HepG2 (cell line): ENCODE measurements around the gene GDPGP1. TPM values are rescaled to one million over a fixed set of nuclear protein-coding genes. Genes with fewer than 3 reads are reported as not detected.

Experiments used
- GATAD1 ChIP-seq: IDR thresholded peaks from 2 replicates; pipeline ENCODE4 v1.6.1; 2016; ENCODE audit warnings: missing genetic modification reagents, missing compliant biosample characterization
- HINFP ChIP-seq: sonication (generic); formaldehyde crosslinking; IDR thresholded peaks from 2 replicates; pipeline ENCODE4 v1.4.0; 2020; ENCODE audit warnings: low read depth, mild to moderate bottlenecking, missing genetic modification reagents
- MEIS1 ChIP-seq: sonication (generic); formaldehyde crosslinking; IDR thresholded peaks from 2 replicates; pipeline ENCODE4 v1.9.0; 2021; ENCODE audit warnings: mild to moderate bottlenecking, missing genetic modification reagents, moderate library complexity, borderline replicate concordance
- MYPOP ChIP-seq: sonication (generic); formaldehyde crosslinking; IDR thresholded peaks from 2 replicates; pipeline ENCODE4 v1.8.1; 2023; ENCODE audit warnings: mild to moderate bottlenecking, moderate library complexity, missing genetic modification reagents
- NR2C2 ChIP-seq: sonication (generic); formaldehyde crosslinking; IDR thresholded peaks from 2 replicates; pipeline ENCODE4 v1.4.0; 2020; ENCODE audit warnings: missing genetic modification reagents, mild to moderate bottlenecking, moderate library complexity, borderline replicate concordance
- RFX5 ChIP-seq: IDR thresholded peaks from 2 replicates; pipeline ENCODE4 v1.6.1; 2011; ENCODE audit warnings: low read depth, low read length, improper control_type of control experiment
- SNAPC2 ChIP-seq: sonication (generic); formaldehyde crosslinking; IDR thresholded peaks from 2 replicates; pipeline ENCODE4 v1.8.1; 2022; ENCODE audit warnings: mild to moderate bottlenecking, missing genetic modification reagents
- SOX6 ChIP-seq, 2 experiments: fragments of 450-650 bp in 1 of 2; sonication (generic) in 1 of 2; formaldehyde crosslinking in 1 of 2; IDR thresholded peaks; 2 replicates each; pipeline versions ENCODE4 v1.4.0 to v1.6.1; 2017 to 2020; ENCODE audit warnings: antibody characterized with exemption in 1 of 2, mild to moderate bottlenecking in 1 of 2, missing genetic modification reagents in 1 of 2
- ZNF17 ChIP-seq: sonication (generic); formaldehyde crosslinking; IDR thresholded peaks from 2 replicates; pipeline ENCODE4 v1.5.0; 2020; ENCODE audit warnings: mild to moderate bottlenecking, missing genetic modification reagents
- ZNF407 ChIP-seq: sonication (generic); formaldehyde crosslinking; IDR thresholded peaks from one replicate; pipeline ENCODE4 v1.5.1; 2020; ENCODE audit warnings: mild to moderate bottlenecking, missing genetic modification reagents; ENCODE audit errors: not compliant biosample characterization
- ZNF678 ChIP-seq: sonication (generic); formaldehyde crosslinking; IDR thresholded peaks from 2 replicates; pipeline ENCODE4 v1.4.0; 2020; ENCODE audit warnings: mild to moderate bottlenecking, missing genetic modification reagents
- ZNF687 ChIP-seq: sonication (generic); formaldehyde crosslinking; IDR thresholded peaks from 2 replicates; pipeline ENCODE4 v1.5.1; 2020; ENCODE audit warnings: mild to moderate bottlenecking, missing genetic modification reagents, moderate library complexity
- ZNF83 ChIP-seq: sonication (generic); formaldehyde crosslinking; IDR thresholded peaks from 2 replicates; pipeline ENCODE4 v1.4.0; 2020; ENCODE audit warnings: missing genetic modification reagents, mild to moderate bottlenecking, borderline replicate concordance
- polyA plus RNA-seq, 8 experiments: library from polyadenylated mRNA; depleted of rRNA in 3 of 8; stranded (reverse) in 7 of 8; unstranded in 1 of 8; fragments of >200 nt; fragmentation: Illumina TruSeq in 4 of 8; extraction: Trizol in 4 of 8; gene quantifications; 2 replicates each; pipeline versions ENCODE4 v1.2.1 to v1.2.3, GENCODE V29; 2011 to 2016; ENCODE audit warnings: low read depth in 4 of 8, missing spikeins in 1 of 8, mixed read lengths in 1 of 8; ENCODE audit not compliant: insufficient read depth in 1 of 8
- total RNA-seq, 5 experiments: library from RNA; depleted of rRNA; stranded (reverse); fragments of >200 nt; fragmentation: Illumina TruSeq; extraction: Trizol; gene quantifications; 2 replicates each; pipeline ENCODE4 v1.2.3, GENCODE V29; 2016; ENCODE audit warnings: low read depth in 1 of 5

GDPGP1 gene
- total and polyA plus RNA-seq, 2 of the 13 experiments (the other 11 are each of a cell fraction or from before 2014, with no cell fraction given): 1.5 to 4.3 TPM

GRCh38 chr15:90233387-90234095 lies 468 bp upstream of the GDPGP1 start, which contains the start of gene CIB1 (continued):
- TF ChIP-seq ZNF407 (CRISPR knock-in tag) (no peak), HINFP (CRISPR knock-in tag) (peak; percentile 36; the same call in 1 of the 2 replicates), MEIS1 (CRISPR knock-in tag) (no peak), ZNF17 (CRISPR knock-in tag) (no peak), SOX6 (IDR thresholded peaks at IDR 0.05) (no peak), SOX6 (CRISPR knock-in tag; IDR thresholded peaks at IDR 0.05) (peak; percentile 59), GATAD1 (CRISPR knock-in tag) (peak; percentile 60), ZNF83 (CRISPR knock-in tag) (no peak), NR2C2 (CRISPR knock-in tag) (peak; percentile 59; the same call in 1 of the 2 replicates), RFX5 (no peak), MYPOP (peak; percentile 62; the same call in 1 of the 2 replicates), ZNF678 (CRISPR knock-in tag) (no peak), SNAPC2 (no peak), ZNF687 (CRISPR knock-in tag) (peak; percentile 88)
